Gastroesophageal sphincter (tissue), 4 donors: ENCODE results near the gene POLN. TPM values are rescaled to one million over a fixed set of nuclear protein-coding genes. Genes with fewer than 3 reads are reported as not detected.

ENCODE experiments used
- ATAC-seq: fragments of 150-250 bp; one replicate; pipeline ENCODE4 v1.9.1; 2016; ENCODE audit warnings: mild to moderate bottlenecking, moderate library complexity
- H3K27ac ChIP-seq, 4 donors: fragments of 200-600 bp; sonication (generic) in 3 of 4; 1 replicate in 3 of 4; 2 replicates in 1 of 4; pipeline ENCODE4 v1.5.1; 2016 to 2019
- H3K27me3 ChIP-seq: fragments of 200-600 bp; sonication (generic); one replicate; pipeline ENCODE4 v1.5.1; 2019
- H3K36me3 ChIP-seq, 2 donors: fragments of 200-600 bp; sonication (generic); one replicate each; pipeline ENCODE4 v1.5.1; 2019; ENCODE audit warnings: control low read depth in 1 of 2
- H3K4me1 ChIP-seq, 3 donors: fragments of 200-600 bp; sonication (generic); 1 replicate in 2 of 3; 2 replicates in 1 of 3; pipeline ENCODE4 v1.5.1; 2016 to 2019; ENCODE audit warnings: control low read depth in 2 of 3
- H3K4me3 ChIP-seq, 2 donors: fragments of 200-600 bp; sonication (generic); one replicate each; pipeline ENCODE4 v1.5.1; 2019; ENCODE audit warnings: mild to moderate bottlenecking in 1 of 2, moderate library complexity in 1 of 2
- H3K9me3 ChIP-seq, 3 donors: fragments of 200-600 bp; sonication (generic); one replicate each; pipeline ENCODE4 v1.5.1; 2017 to 2019; ENCODE audit warnings: control low read depth in 2 of 3
- EP300 ChIP-seq: sonication (generic); formaldehyde crosslinking; IDR thresholded peaks from one replicate; pipeline ENCODE4 v1.6.1; 2017; ENCODE audit warnings: antibody characterized with exemption, mild to moderate bottlenecking
- POLR2A ChIP-seq, 2 donors: fragments of 450-650 bp; IDR thresholded peaks; one replicate each; pipeline ENCODE4 v1.6.1; 2017; ENCODE audit warnings: antibody characterized with exemption in 2 of 2, mild to moderate bottlenecking in 2 of 2, moderate library complexity in 1 of 2
- POLR2AphosphoS5 ChIP-seq: sonication (generic); formaldehyde crosslinking; IDR thresholded peaks from one replicate; pipeline ENCODE4 v1.6.1; 2017; ENCODE audit warnings: antibody characterized with exemption
- WGBS, 2 donors: methylation state at CpG; one replicate each; pipeline ENCODE4 v1.1.5; 2018; ENCODE audit warnings: low coverage in 1 of 2; 5-methylcytosine and 5-hydroxymethylcytosine counted together
- total RNA-seq, 4 donors: library from RNA; depleted of rRNA; stranded (reverse); fragments of >200 nt; gene quantifications; one replicate each; pipeline ENCODE4 v1.1.0, GENCODE V29; 2016
- TF ChIP-seq, protein P1 (sequence below), 4 experiments: fragments of 200-600 bp in 2 of 4; fragments of 450-650 bp in 2 of 4; sonication (generic) in 1 of 4; IDR thresholded peaks; one replicate each; pipeline ENCODE4 v1.5.1; 2017 to 2019; ENCODE audit warnings: antibody characterized with exemption in 4 of 4, mild to moderate bottlenecking in 2 of 4, moderate library complexity in 2 of 4

The POLN gene
- total RNA-seq, 4 donors from 2014 or later = 1.5 to 4.6 (median 2.6) TPM

DNA sequence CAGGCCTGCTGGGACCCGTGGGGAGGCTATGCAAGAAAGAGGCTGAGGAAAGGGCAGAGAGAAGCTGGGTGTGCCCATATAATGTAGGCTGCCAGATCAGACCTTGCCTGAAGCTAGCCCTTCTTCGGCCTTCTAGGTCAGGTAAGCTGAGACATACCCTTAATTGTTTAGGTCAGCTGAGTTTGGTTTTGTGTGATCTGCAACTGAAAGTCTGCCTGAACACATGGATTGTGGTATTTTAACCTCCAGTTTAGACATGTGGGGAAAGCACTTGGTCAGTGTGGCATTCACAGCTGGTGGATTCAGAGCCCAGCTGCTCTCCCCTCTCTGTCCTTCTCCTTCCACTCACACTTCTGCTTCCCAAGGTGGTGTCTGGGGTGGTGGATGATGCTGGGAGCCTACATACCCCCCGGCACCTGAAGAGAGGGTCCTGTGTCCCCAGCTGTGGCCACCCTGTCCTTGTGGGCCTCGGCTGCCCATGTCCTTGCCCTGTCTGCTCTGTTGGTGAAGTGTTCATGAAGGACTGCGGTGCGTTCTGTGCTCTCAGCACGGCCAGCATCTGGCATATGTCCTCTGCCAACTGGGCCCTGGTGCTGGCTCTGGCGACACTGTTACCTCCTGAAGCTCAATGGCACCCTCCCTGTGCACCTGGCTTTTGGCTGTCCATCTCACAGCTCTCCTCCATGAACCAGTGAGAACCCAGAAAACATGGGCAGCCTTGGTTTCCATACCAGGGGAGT is 100.7 kb downstream of the POLN start:
- TF ChIP-seq, protein P1, sequence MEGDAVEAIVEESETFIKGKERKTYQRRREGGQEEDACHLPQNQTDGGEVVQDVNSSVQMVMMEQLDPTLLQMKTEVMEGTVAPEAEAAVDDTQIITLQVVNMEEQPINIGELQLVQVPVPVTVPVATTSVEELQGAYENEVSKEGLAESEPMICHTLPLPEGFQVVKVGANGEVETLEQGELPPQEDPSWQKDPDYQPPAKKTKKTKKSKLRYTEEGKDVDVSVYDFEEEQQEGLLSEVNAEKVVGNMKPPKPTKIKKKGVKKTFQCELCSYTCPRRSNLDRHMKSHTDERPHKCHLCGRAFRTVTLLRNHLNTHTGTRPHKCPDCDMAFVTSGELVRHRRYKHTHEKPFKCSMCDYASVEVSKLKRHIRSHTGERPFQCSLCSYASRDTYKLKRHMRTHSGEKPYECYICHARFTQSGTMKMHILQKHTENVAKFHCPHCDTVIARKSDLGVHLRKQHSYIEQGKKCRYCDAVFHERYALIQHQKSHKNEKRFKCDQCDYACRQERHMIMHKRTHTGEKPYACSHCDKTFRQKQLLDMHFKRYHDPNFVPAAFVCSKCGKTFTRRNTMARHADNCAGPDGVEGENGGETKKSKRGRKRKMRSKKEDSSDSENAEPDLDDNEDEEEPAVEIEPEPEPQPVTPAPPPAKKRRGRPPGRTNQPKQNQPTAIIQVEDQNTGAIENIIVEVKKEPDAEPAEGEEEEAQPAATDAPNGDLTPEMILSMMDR (IDR thresholded peaks at IDR 0.05) = no peak
- TF ChIP-seq POLR2AphosphoS5 = no peak
- no peak for TF ChIP-seq POLR2A (IDR thresholded peaks at IDR 0.05)
- no peak for TF ChIP-seq EP300
- 70 to 100% methylated on average over 1 to 2 of the region's 8 CpGs for WGBS, 2 donors
- no peaks in the 10 kb centered on the region for H3K4me1 ChIP-seq
- H3K27ac ChIP-seq = peak overlapping the region in 1 of 4 donors; percentile 26
- ATAC-seq = no peak
- no peaks in the 10 kb centered on the region for H3K36me3 ChIP-seq
- no peaks in the 10 kb centered on the region for H3K27me3 ChIP-seq
- no peaks in the 10 kb centered on the region for H3K9me3 ChIP-seq
- H3K4me3 ChIP-seq = no peak overlapping the region

DNA sequence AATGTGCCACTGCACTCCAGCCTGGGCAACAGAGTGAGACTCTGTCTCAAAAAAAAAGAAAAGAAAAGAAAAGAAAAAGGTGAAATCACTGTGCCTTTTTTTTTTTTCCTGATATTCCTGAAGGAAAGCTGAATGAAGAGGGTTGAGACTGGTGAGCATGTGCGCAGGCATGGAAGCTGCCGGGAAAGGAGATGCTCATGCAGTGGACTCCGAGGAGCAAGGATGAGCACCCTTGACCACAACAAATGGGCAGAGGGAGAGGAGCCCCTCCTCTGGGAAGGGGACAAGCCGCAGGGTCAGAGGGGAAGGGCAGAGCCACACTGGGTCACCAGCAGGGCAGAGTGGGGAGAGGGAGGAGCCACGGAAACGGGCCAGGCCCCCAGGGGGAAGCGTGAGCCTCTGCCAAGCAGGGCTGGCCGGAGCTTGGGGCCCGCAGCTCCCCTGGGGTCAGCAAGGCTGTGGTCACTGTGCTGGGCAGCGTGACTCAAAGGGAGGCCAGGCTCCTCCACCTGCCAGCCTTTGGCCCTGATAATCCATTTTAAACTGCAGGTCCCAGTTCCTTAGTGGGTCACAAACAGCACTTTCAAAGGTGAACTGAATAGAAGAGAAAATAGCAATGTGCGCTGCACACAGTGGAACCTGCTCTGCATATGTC is 102.9 kb downstream of the POLN start:
- Histone ChIP-seq H3K36me3 (no peaks in the 10 kb centered on the region), H3K4me1 (no peaks in the 10 kb centered on the region), H3K4me3 (no peak overlapping the region), H3K27ac (no peak overlapping the region), H3K9me3 (no peaks in the 10 kb centered on the region), H3K27me3 (no peaks in the 10 kb centered on the region)
- 46 to 82% methylated on average over 4 to 5 of the region's 11 CpGs for WGBS, 2 donors
- TF ChIP-seq POLR2AphosphoS5 (no peak), POLR2A (IDR thresholded peaks at IDR 0.05) (no peak), EP300 (no peak)
- TF ChIP-seq, protein P1 (IDR thresholded peaks at IDR 0.05) = no peak
- no peak for ATAC-seq

DNA sequence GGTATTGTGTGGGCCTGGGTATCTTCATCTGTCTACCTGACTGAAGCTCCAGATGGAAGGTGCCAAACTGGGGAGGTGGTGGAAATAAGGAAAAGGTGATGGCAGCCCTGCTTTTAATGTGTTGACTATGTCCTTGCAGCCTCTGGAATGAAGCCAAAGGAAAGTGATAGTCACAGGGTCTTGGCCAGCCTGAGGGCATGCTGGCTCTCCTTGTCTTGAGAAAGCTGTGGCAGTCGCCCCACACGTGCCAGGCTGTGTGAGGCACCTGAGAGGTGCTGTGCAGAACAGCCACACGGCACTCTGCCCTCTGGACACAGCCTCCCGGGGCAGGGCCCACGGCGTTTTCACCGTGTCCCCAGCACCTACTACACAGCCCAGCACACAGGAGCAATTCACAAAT is 105.2 kb downstream of the POLN start:
- no peak for ATAC-seq
- no peak overlapping the region for H3K4me3 ChIP-seq
- no peaks in the 10 kb centered on the region for H3K36me3 ChIP-seq
- H3K9me3 ChIP-seq = peaks cover 0 to 15% (median 0%) of the 10 kb centered on the region in 3 donors
- WGBS, 2 donors = 60 to 70% methylated on average over 2 of the region's 7 CpGs
- no peaks in the 10 kb centered on the region for H3K27me3 ChIP-seq
- no peak for TF ChIP-seq POLR2A (IDR thresholded peaks at IDR 0.05)
- TF ChIP-seq EP300 = no peak
- no peak for TF ChIP-seq POLR2AphosphoS5
- TF ChIP-seq, protein P1 (IDR thresholded peaks at IDR 0.05) = no peak
- no peak overlapping the region for H3K27ac ChIP-seq
- no peaks in the 10 kb centered on the region for H3K4me1 ChIP-seq

- ATAC-seq = no peak
- Histone ChIP-seq H3K27ac (no peak overlapping the region), H3K4me1 (no peaks in the 10 kb centered on the region), H3K27me3 (no peaks in the 10 kb centered on the region), H3K9me3 (peaks cover 0 to 18% (median 0%) of the 10 kb centered on the region in 3 donors), H3K36me3 (no peaks in the 10 kb centered on the region), H3K4me3 (no peak overlapping the region)
- WGBS, 2 donors = 38 to 46% methylated on average over 3 to 5 of the region's 8 CpGs
- TF ChIP-seq EP300 = no peak
- no peak for TF ChIP-seq POLR2A (IDR thresholded peaks at IDR 0.05)
- TF ChIP-seq POLR2AphosphoS5 = no peak
- TF ChIP-seq, protein P1 (IDR thresholded peaks at IDR 0.05) = no peak
Observed at GRCh38 chr4:2135083-2135482, 106.8 kb downstream of the POLN start.

DNA sequence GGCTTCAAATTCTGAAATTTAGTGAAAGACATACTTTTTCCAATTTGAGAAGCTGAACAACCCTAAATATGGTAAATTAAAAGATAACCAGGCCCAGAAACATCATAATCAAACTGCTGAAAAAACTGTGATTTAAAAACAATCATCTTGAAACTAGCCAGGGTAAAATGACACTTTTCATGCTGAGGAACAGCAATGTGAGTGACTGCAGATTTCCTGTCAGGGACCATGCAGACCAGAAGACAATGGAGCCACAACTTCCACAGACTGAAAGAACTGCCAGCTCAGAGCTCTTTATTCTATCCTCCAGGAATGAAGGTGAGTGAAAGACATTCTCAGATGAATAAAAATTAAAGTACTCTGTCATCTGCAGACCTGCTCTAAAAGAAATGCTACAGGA is 109.5 kb downstream of the POLN start:
- H3K27ac ChIP-seq = no peak overlapping the region
- TF ChIP-seq, protein P1 (IDR thresholded peaks at IDR 0.05) = no peak
- no peak for TF ChIP-seq EP300
- no peak for TF ChIP-seq POLR2A (IDR thresholded peaks at IDR 0.05)
- TF ChIP-seq POLR2AphosphoS5 = no peak
- H3K4me3 ChIP-seq = no peak overlapping the region
- no peak for ATAC-seq
- H3K36me3 ChIP-seq = peaks cover 0 to 5% of the 10 kb centered on the region in 2 donors
- peaks cover 0 to 18% (median 0%) of the 10 kb centered on the region in 3 donors for H3K9me3 ChIP-seq
- no peaks in the 10 kb centered on the region for H3K27me3 ChIP-seq
- no peaks in the 10 kb centered on the region for H3K4me1 ChIP-seq
